Measurements from ENCODE around the gene TLR7.

The TLR7 gene

GRCh38 chrX:12896935-12897334 is 30.1 kb downstream of the TLR7 start:
- TF ChIP-seq YY1 (IDR thresholded peaks at IDR 0.05; ENCODE audit: insufficient read depth, insufficient read length), result no peak
- TF ChIP-seq ZNF274 (IDR thresholded peaks at IDR 0.05; ENCODE audit: low read depth, low read length), result no peak
- no peak for TF ChIP-seq SUZ12 (IDR thresholded peaks at IDR 0.05; ENCODE audit: extremely low read depth, insufficient read depth, insufficient read length)
- H3K4me1 ChIP-seq (ENCODE audit: insufficient read depth, insufficient read length), result no peaks in the 10 kb centered on the region
- no peaks in the 10 kb centered on the region for H3K36me3 ChIP-seq (ENCODE audit: insufficient read depth, insufficient read length, low read length)
- no peak overlapping the region for H3K4me3 ChIP-seq (ENCODE audit: insufficient read length, low read depth)
- H3K9ac ChIP-seq (ENCODE audit: insufficient read length, low read depth), result no peak overlapping the region
- DNase-seq (ENCODE audit: low read depth, low spot score), result no peak
- no peaks in the 10 kb centered on the region for H3K9me3 ChIP-seq (ENCODE audit: insufficient read depth, low read length)
- H3K27me3 ChIP-seq (ENCODE audit: insufficient read depth, insufficient read length), result no peaks in the 10 kb centered on the region

DNA sequence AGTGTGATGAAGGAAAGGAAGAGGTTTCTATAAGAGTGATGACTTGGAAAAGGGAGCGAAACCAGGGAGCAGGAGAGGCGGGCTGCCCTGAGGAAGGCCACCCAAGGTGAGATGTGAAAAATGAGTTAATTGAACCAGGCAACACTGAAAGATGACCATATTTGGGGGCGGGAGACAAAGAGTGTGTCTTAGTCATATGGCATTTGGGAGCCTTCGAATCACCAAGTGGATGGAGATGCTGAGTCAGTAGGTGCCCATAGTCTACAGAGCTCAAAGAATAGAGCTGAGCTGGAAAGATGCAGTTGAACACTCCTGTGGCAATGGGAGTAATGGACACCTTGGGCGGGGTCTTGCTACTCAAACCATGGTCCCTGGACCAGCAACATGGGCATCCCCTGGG is 31.2 kb downstream of the TLR7 start:
- H3K4me1 ChIP-seq (ENCODE audit: insufficient read depth, insufficient read length), result no peaks in the 10 kb centered on the region
- H3K27me3 ChIP-seq (ENCODE audit: insufficient read depth, insufficient read length), result no peaks in the 10 kb centered on the region
- H3K9ac ChIP-seq (ENCODE audit: insufficient read length, low read depth), result no peak overlapping the region
- no peak overlapping the region for H3K4me3 ChIP-seq (ENCODE audit: insufficient read length, low read depth)
- H3K36me3 ChIP-seq (ENCODE audit: insufficient read depth, insufficient read length, low read length), result no peaks in the 10 kb centered on the region
- H3K9me3 ChIP-seq (ENCODE audit: insufficient read depth, low read length), result no peaks in the 10 kb centered on the region
- no peak for TF ChIP-seq ZNF274 (IDR thresholded peaks at IDR 0.05; ENCODE audit: low read depth, low read length)
- TF ChIP-seq SUZ12 (IDR thresholded peaks at IDR 0.05; ENCODE audit: extremely low read depth, insufficient read depth, insufficient read length), result no peak
- no peak for TF ChIP-seq YY1 (IDR thresholded peaks at IDR 0.05; ENCODE audit: insufficient read depth, insufficient read length)
- DNase-seq (ENCODE audit: low read depth, low spot score), result no peak

DNA sequence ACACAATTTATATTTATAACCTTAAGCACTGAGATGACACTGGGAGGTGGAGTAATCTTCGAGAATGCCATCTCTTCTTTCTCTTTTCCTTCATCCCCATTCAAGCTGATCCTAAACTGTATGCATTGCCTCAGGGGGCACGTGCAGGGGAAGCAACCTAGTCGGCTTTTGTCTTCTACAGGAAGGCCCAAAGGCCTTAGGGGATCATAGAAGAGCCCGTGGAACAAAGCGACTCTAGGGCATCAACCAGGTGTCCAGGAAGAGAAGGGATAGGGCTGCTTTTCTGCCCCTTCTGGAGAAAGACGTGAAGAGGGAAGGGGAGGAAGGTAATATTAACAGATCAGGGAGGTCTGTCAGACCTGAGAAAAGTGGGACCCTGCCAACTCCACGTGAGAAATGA is 32.6 kb downstream of the TLR7 start:
- Histone ChIP-seq H3K9ac (ENCODE audit: insufficient read length, low read depth) (no peak overlapping the region), H3K4me3 (ENCODE audit: insufficient read length, low read depth) (no peak overlapping the region), H3K27me3 (ENCODE audit: insufficient read depth, insufficient read length) (no peaks in the 10 kb centered on the region), H3K36me3 (ENCODE audit: insufficient read depth, insufficient read length, low read length) (no peaks in the 10 kb centered on the region), H3K9me3 (ENCODE audit: insufficient read depth, low read length) (no peaks in the 10 kb centered on the region), H3K4me1 (ENCODE audit: insufficient read depth, insufficient read length) (no peaks in the 10 kb centered on the region)
- TF ChIP-seq SUZ12 (IDR thresholded peaks at IDR 0.05; ENCODE audit: extremely low read depth, insufficient read depth, insufficient read length) (no peak), ZNF274 (IDR thresholded peaks at IDR 0.05; ENCODE audit: low read depth, low read length) (no peak), YY1 (IDR thresholded peaks at IDR 0.05; ENCODE audit: insufficient read depth, insufficient read length) (no peak)
- DNase-seq (ENCODE audit: low read depth, low spot score), result no peak

DNA sequence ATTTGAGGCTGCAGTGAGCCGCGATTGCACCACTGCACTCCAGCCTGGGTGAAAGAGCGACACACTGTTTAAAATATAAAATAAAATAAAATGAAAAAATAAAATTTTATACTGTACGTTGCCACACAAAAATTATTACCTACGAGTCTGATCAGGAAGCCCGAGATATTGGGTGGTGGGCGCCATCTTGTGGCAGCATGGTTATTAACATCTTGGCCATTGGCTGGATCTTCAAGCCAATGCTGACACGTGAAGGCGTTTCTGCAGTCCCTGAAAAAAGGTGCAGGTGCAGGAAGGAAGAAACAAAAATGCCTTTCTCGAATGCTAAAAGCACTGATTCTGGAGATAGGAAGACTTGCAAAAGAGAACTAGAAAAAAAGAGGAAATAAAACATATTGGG is 34.6 kb downstream of the TLR7 start:
- Histone ChIP-seq H3K36me3 (ENCODE audit: insufficient read depth, insufficient read length, low read length) (no peaks in the 10 kb centered on the region), H3K4me3 (ENCODE audit: insufficient read length, low read depth) (no peak overlapping the region), H3K9ac (ENCODE audit: insufficient read length, low read depth) (no peak overlapping the region), H3K4me1 (ENCODE audit: insufficient read depth, insufficient read length) (no peaks in the 10 kb centered on the region), H3K27me3 (ENCODE audit: insufficient read depth, insufficient read length) (no peaks in the 10 kb centered on the region), H3K9me3 (ENCODE audit: insufficient read depth, low read length) (no peaks in the 10 kb centered on the region)
- peak; percentile 48 for DNase-seq (ENCODE audit: low read depth, low spot score)
- no peak for TF ChIP-seq ZNF274 (IDR thresholded peaks at IDR 0.05; ENCODE audit: low read depth, low read length)
- TF ChIP-seq YY1 (IDR thresholded peaks at IDR 0.05; ENCODE audit: insufficient read depth, insufficient read length), result no peak
- TF ChIP-seq SUZ12 (IDR thresholded peaks at IDR 0.05; ENCODE audit: extremely low read depth, insufficient read depth, insufficient read length), result no peak

GRCh38 chrX:12903646-12904045 is 36.8 kb downstream of the TLR7 start:
- no peaks in the 10 kb centered on the region for H3K27me3 ChIP-seq (ENCODE audit: insufficient read depth, insufficient read length)
- H3K4me3 ChIP-seq (ENCODE audit: insufficient read length, low read depth), result no peak overlapping the region
- no peak overlapping the region for H3K9ac ChIP-seq (ENCODE audit: insufficient read length, low read depth)
- no peaks in the 10 kb centered on the region for H3K4me1 ChIP-seq (ENCODE audit: insufficient read depth, insufficient read length)
- no peaks in the 10 kb centered on the region for H3K9me3 ChIP-seq (ENCODE audit: insufficient read depth, low read length)
- H3K36me3 ChIP-seq (ENCODE audit: insufficient read depth, insufficient read length, low read length), result no peaks in the 10 kb centered on the region
- TF ChIP-seq YY1 (IDR thresholded peaks at IDR 0.05; ENCODE audit: insufficient read depth, insufficient read length) (no peak), ZNF274 (IDR thresholded peaks at IDR 0.05; ENCODE audit: low read depth, low read length) (no peak), SUZ12 (IDR thresholded peaks at IDR 0.05; ENCODE audit: extremely low read depth, insufficient read depth, insufficient read length) (no peak)
- DNase-seq (ENCODE audit: low read depth, low spot score), result no peak

DNA sequence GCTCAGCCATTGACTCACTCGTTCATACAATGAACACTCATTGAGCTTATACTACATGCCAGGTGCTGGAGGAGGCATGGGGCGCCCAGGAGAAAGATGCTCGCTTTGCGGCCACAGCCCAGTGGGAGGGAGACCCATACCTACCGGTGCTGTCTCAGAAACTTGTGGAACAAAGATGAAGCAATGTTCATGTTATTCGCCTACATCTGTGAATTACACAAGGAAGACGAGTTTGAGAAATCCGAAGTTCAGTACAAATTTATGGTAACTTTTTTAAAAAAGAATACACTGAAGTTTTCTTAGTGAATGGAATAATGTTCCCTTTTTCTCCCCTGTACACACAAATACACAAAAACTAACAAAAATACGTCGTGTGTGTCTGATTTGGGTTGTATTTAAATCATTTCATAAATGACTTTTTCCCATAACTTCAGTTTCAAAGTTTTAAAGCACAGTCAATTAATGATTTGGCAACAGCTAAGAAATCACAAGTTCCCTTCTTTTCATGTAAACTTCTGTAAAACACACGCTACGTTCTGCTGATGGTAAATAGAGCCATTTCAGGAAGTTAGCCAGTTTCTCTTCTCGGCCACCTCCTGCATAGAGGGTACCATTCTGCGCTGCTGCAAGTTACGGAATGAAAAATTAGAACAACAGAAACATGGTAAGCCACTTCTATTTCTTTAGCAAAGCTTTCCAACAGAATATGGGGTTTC is 39.3 kb downstream of the TLR7 start, which contains the start of gene TLR8:
Gene TLR8, plus strand, starts transcription at position 575 of the 716 bp plus-strand sequence. Its CDS starts 87 bp downstream, at position 662.
- no peak for TF ChIP-seq SUZ12 (IDR thresholded peaks at IDR 0.05; ENCODE audit: extremely low read depth, insufficient read depth, insufficient read length)
- TF ChIP-seq ZNF274 (IDR thresholded peaks at IDR 0.05; ENCODE audit: low read depth, low read length), result no peak
- no peak for TF ChIP-seq YY1 (IDR thresholded peaks at IDR 0.05; ENCODE audit: insufficient read depth, insufficient read length)
- no peaks in the 10 kb centered on the region for H3K4me1 ChIP-seq (ENCODE audit: insufficient read depth, insufficient read length)
- no peaks in the 10 kb centered on the region for H3K9me3 ChIP-seq (ENCODE audit: insufficient read depth, low read length)
- no peak within 1 kb of the TSS for H3K9ac ChIP-seq (ENCODE audit: insufficient read length, low read depth)
- no peaks in the 10 kb centered on the region for H3K36me3 ChIP-seq (ENCODE audit: insufficient read depth, insufficient read length, low read length)
- no peaks in the 10 kb centered on the region for H3K27me3 ChIP-seq (ENCODE audit: insufficient read depth, insufficient read length)
- H3K4me3 ChIP-seq (ENCODE audit: insufficient read length, low read depth), result no peak within 1 kb of the TSS
- DNase-seq (ENCODE audit: low read depth, low spot score), result no peak

- Histone ChIP-seq H3K9me3 (ENCODE audit: insufficient read depth, low read length) (no peaks in the 10 kb centered on the region), H3K9ac (ENCODE audit: insufficient read length, low read depth) (no peak overlapping the region), H3K4me3 (ENCODE audit: insufficient read length, low read depth) (no peak overlapping the region), H3K27me3 (ENCODE audit: insufficient read depth, insufficient read length) (no peaks in the 10 kb centered on the region), H3K36me3 (ENCODE audit: insufficient read depth, insufficient read length, low read length) (no peaks in the 10 kb centered on the region), H3K4me1 (ENCODE audit: insufficient read depth, insufficient read length) (no peaks in the 10 kb centered on the region)
- TF ChIP-seq ZNF274 (IDR thresholded peaks at IDR 0.05; ENCODE audit: low read depth, low read length) (no peak), YY1 (IDR thresholded peaks at IDR 0.05; ENCODE audit: insufficient read depth, insufficient read length) (no peak), SUZ12 (IDR thresholded peaks at IDR 0.05; ENCODE audit: extremely low read depth, insufficient read depth, insufficient read length) (no peak)
- DNase-seq (ENCODE audit: low read depth, low spot score), result no peak
Measured at GRCh38 chrX:12910423-12911121, 43.7 kb downstream of the TLR7 start.

All from NT2/D1 (cell line).